ENCODE measurements around the gene CNEP1R1. TPM values are rescaled to one million over a fixed set of nuclear protein-coding genes. Genes with fewer than 3 reads are reported as not detected.

CNEP1R1 gene
- total RNA-seq, 1 experiment from 2014 or later: 13.8 TPM

DNA sequence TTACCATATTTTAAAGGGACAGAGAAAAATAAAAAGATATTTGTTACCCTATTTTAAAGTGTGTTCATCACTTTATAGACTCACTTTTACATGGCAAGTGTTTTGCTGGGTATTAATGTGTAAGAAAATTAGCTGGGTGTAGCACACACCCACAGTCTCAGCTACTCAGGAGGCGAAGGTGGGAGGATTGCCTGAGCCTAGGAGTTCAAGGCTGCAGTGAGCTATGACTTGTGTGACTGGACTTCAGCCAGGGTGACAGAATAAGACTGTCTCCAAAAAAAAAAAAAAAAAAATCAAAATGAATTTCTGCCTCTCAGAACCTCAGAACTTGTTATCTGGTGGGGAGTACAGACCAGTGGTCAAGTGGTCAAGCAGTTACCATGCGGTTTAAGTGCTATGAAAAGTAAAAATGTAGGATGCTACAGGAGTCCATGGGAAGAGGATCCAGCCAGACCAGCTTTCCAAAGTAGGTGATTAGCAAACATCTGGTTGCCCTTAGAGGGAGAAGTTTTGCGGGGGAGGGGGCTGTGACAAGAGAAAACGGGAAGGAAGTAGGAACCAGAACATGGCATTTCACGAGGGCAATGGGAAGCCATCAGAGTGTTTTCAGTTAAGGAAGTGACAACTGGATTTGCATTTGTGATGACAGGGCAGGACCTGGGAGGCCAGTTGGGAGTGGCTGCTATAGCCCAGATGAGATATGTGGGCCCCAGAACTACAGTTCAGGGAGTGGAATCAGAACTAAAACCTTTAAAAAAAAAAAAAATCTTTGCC is 13.9 kb downstream of the CNEP1R1 start:
- ATAC-seq (no peak), DNase-seq (ENCODE audit: low spot score) (peak; percentile 17)
- POLR2A ChIA-PET: interaction anchor here (0.6 to 0.7 kb wide), 3 partner anchors 19 to 1052 kb away, joined by 3 to 7 read pairs (median 4); no protein-coding TSS in a partner anchor
- Mint-ChIP-seq H3K4me1 (peaks cover 10% of the 10 kb centered on the region), H3K27ac (peak overlapping the region; percentile 39; the same call in 1 of the 2 replicates), H3K9me3 (no peaks in the 10 kb centered on the region), H3K36me3 (peaks cover 12% of the 10 kb centered on the region), H3K4me3 (no peak overlapping the region), H3K27me3 (ENCODE audit: low read depth) (no peaks in the 10 kb centered on the region)
- no peak for TF ChIP-seq KAT7 (CRISPR knock-in tag; IDR thresholded peaks at IDR 0.05; ENCODE audit: borderline replicate concordance)
- TF ChIP-seq, protein P1, sequence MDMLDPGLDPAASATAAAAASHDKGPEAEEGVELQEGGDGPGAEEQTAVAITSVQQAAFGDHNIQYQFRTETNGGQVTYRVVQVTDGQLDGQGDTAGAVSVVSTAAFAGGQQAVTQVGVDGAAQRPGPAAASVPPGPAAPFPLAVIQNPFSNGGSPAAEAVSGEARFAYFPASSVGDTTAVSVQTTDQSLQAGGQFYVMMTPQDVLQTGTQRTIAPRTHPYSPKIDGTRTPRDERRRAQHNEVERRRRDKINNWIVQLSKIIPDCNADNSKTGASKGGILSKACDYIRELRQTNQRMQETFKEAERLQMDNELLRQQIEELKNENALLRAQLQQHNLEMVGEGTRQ (CRISPR knock-in tag; IDR thresholded peaks at IDR 0.05): no peak
- TF ChIP-seq ZNF232 (CRISPR knock-in tag; IDR thresholded peaks at IDR 0.05): no peak
- TF ChIP-seq HMGA2 (CRISPR knock-in tag; IDR thresholded peaks at IDR 0.05): no peak
- TF ChIP-seq, protein P2, sequence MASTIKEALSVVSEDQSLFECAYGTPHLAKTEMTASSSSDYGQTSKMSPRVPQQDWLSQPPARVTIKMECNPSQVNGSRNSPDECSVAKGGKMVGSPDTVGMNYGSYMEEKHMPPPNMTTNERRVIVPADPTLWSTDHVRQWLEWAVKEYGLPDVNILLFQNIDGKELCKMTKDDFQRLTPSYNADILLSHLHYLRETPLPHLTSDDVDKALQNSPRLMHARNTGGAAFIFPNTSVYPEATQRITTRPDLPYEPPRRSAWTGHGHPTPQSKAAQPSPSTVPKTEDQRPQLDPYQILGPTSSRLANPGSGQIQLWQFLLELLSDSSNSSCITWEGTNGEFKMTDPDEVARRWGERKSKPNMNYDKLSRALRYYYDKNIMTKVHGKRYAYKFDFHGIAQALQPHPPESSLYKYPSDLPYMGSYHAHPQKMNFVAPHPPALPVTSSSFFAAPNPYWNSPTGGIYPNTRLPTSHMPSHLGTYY (CRISPR knock-in tag; IDR thresholded peaks at IDR 0.05): no peak
- TF ChIP-seq, protein P3, sequence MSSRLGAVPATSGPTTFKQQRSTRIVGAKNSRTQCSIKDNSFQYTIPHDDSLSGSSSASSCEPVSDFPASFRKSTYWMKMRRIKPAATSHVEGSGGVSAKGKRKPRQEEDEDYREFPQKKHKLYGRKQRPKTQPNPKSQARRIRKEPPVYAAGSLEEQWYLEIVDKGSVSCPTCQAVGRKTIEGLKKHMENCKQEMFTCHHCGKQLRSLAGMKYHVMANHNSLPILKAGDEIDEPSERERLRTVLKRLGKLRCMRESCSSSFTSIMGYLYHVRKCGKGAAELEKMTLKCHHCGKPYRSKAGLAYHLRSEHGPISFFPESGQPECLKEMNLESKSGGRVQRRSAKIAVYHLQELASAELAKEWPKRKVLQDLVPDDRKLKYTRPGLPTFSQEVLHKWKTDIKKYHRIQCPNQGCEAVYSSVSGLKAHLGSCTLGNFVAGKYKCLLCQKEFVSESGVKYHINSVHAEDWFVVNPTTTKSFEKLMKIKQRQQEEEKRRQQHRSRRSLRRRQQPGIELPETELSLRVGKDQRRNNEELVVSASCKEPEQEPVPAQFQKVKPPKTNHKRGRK (CRISPR knock-in tag; IDR thresholded peaks at IDR 0.05; ENCODE audit: borderline replicate concordance): no peak
- TF ChIP-seq RELA (CRISPR knock-in tag; IDR thresholded peaks at IDR 0.05; ENCODE audit: borderline replicate concordance): no peak
- no peak for TF ChIP-seq MXD4 (CRISPR knock-in tag; IDR thresholded peaks at IDR 0.05; ENCODE audit: borderline replicate concordance)
- no peak for TF ChIP-seq GABPB1 (CRISPR knock-in tag; IDR thresholded peaks at IDR 0.05)
- TF ChIP-seq ZBTB21 (CRISPR knock-in tag; IDR thresholded peaks at IDR 0.05; ENCODE audit: borderline replicate concordance): no peak
- TF ChIP-seq GTF2I (CRISPR knock-in tag; conservative IDR thresholded peaks at IDR 0.05): no peak
- TF ChIP-seq, protein P4, sequence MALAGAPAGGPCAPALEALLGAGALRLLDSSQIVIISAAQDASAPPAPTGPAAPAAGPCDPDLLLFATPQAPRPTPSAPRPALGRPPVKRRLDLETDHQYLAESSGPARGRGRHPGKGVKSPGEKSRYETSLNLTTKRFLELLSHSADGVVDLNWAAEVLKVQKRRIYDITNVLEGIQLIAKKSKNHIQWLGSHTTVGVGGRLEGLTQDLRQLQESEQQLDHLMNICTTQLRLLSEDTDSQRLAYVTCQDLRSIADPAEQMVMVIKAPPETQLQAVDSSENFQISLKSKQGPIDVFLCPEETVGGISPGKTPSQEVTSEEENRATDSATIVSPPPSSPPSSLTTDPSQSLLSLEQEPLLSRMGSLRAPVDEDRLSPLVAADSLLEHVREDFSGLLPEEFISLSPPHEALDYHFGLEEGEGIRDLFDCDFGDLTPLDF (CRISPR knock-in tag; IDR thresholded peaks at IDR 0.05): no peak
- TF ChIP-seq, protein P5, sequence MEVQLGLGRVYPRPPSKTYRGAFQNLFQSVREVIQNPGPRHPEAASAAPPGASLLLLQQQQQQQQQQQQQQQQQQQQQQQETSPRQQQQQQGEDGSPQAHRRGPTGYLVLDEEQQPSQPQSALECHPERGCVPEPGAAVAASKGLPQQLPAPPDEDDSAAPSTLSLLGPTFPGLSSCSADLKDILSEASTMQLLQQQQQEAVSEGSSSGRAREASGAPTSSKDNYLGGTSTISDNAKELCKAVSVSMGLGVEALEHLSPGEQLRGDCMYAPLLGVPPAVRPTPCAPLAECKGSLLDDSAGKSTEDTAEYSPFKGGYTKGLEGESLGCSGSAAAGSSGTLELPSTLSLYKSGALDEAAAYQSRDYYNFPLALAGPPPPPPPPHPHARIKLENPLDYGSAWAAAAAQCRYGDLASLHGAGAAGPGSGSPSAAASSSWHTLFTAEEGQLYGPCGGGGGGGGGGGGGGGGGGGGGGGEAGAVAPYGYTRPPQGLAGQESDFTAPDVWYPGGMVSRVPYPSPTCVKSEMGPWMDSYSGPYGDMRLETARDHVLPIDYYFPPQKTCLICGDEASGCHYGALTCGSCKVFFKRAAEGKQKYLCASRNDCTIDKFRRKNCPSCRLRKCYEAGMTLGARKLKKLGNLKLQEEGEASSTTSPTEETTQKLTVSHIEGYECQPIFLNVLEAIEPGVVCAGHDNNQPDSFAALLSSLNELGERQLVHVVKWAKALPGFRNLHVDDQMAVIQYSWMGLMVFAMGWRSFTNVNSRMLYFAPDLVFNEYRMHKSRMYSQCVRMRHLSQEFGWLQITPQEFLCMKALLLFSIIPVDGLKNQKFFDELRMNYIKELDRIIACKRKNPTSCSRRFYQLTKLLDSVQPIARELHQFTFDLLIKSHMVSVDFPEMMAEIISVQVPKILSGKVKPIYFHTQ (CRISPR knock-in tag; IDR thresholded peaks at IDR 0.05): no peak
- no peak for TF ChIP-seq NR2C2 (CRISPR knock-in tag; IDR thresholded peaks at IDR 0.05)
- TF ChIP-seq, protein P6, sequence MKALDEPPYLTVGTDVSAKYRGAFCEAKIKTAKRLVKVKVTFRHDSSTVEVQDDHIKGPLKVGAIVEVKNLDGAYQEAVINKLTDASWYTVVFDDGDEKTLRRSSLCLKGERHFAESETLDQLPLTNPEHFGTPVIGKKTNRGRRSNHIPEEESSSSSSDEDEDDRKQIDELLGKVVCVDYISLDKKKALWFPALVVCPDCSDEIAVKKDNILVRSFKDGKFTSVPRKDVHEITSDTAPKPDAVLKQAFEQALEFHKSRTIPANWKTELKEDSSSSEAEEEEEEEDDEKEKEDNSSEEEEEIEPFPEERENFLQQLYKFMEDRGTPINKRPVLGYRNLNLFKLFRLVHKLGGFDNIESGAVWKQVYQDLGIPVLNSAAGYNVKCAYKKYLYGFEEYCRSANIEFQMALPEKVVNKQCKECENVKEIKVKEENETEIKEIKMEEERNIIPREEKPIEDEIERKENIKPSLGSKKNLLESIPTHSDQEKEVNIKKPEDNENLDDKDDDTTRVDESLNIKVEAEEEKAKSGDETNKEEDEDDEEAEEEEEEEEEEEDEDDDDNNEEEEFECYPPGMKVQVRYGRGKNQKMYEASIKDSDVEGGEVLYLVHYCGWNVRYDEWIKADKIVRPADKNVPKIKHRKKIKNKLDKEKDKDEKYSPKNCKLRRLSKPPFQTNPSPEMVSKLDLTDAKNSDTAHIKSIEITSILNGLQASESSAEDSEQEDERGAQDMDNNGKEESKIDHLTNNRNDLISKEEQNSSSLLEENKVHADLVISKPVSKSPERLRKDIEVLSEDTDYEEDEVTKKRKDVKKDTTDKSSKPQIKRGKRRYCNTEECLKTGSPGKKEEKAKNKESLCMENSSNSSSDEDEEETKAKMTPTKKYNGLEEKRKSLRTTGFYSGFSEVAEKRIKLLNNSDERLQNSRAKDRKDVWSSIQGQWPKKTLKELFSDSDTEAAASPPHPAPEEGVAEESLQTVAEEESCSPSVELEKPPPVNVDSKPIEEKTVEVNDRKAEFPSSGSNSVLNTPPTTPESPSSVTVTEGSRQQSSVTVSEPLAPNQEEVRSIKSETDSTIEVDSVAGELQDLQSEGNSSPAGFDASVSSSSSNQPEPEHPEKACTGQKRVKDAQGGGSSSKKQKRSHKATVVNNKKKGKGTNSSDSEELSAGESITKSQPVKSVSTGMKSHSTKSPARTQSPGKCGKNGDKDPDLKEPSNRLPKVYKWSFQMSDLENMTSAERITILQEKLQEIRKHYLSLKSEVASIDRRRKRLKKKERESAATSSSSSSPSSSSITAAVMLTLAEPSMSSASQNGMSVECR (CRISPR knock-in tag; IDR thresholded peaks at IDR 0.05; ENCODE audit: borderline replicate concordance): no peak
- TF ChIP-seq GRHL2 (CRISPR knock-in tag; IDR thresholded peaks at IDR 0.05; ENCODE audit: insufficient replicate concordance, severe bottlenecking): no peak
- TF ChIP-seq ZNF263 (CRISPR knock-in tag; IDR thresholded peaks at IDR 0.05; ENCODE audit: low read depth): no peak
- no peak for TF ChIP-seq FOXK1 (CRISPR knock-in tag; IDR thresholded peaks at IDR 0.05)
- TF ChIP-seq, protein P7, sequence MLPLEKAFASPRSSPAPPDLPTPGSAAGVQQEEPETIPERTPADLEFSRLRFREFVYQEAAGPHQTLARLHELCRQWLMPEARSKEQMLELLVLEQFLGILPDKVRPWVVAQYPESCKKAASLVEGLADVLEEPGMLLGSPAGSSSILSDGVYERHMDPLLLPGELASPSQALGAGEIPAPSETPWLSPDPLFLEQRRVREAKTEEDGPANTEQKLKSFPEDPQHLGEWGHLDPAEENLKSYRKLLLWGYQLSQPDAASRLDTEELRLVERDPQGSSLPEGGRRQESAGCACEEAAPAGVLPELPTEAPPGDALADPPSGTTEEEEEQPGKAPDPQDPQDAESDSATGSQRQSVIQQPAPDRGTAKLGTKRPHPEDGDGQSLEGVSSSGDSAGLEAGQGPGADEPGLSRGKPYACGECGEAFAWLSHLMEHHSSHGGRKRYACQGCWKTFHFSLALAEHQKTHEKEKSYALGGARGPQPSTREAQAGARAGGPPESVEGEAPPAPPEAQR (CRISPR knock-in tag; IDR thresholded peaks at IDR 0.05): no peak
- CTCF ChIA-PET: interaction anchor here (0.6 to 7.2 kb wide), 5 partner anchors 14 to 171 kb away, joined by 3 to 41 read pairs (median 6); partner anchors contain the start of gene CNEP1R1

Data from WTC11 (cell line).